Retina (tissue), 1 donor: Measurements from ENCODE around the gene RNF181.
"Not testable (repeated sequence)": the region's sequence is repeated elsewhere in the genome, so short reads cannot be mapped to it uniquely, and the experiment has no call there.

ENCODE experiments used
- DNase-seq: peaks from one replicate; pipeline ENCODE4 v3.0.0-alpha.2; 2016

The RNF181 gene

GRCh38 chr2:85577386-85578242 lies 17.9 kb upstream of the RNF181 start, which contains the start of gene VAMP8:
Gene VAMP8 (plus strand): TSS chr2:85577586. CDS start chr2:85577647, 61 bp downstream.
- DNase-seq = peak; percentile 35

- peak; percentile 62 for DNase-seq
Measured at GRCh38 chr2:85578243-85579180, 17.0 kb upstream of the RNF181 start.

- peak; percentile 37 for DNase-seq
Measured at GRCh38 chr2:85579266-85579935, 16.1 kb upstream of the RNF181 start.

- DNase-seq = no peak
Measured at GRCh38 chr2:85580206-85580605, 15.3 kb upstream of the RNF181 start.

- no peak for DNase-seq
Measured at GRCh38 chr2:85582492-85582891, 13.1 kb upstream of the RNF181 start.

GRCh38 chr2:85583667-85584353 lies 11.7 kb upstream of the RNF181 start:
- DNase-seq = no peak

- DNase-seq = peak; percentile 69
Measured at GRCh38 chr2:85584354-85584856, 11.1 kb upstream of the RNF181 start, which contains the start of gene VAMP5. Gene VAMP5 (plus strand): TSS chr2:85584431. CDS start chr2:85584491, 60 bp downstream.

- no peak for DNase-seq
Measured at GRCh38 chr2:85584857-85585780, 10.4 kb upstream of the RNF181 start.

- no peak for DNase-seq
Measured at GRCh38 chr2:85585781-85586105, 9.8 kb upstream of the RNF181 start.

GRCh38 chr2:85588236-85588635 lies 7.3 kb upstream of the RNF181 start:
- no peak for DNase-seq

- no peak for DNase-seq
Measured at GRCh38 chr2:85588645-85589044, 6.9 kb upstream of the RNF181 start.

- no peak for DNase-seq
Measured at GRCh38 chr2:85589181-85589580, 6.4 kb upstream of the RNF181 start.

GRCh38 chr2:85589982-85590791 lies 5.4 kb upstream of the RNF181 start:
- DNase-seq = no peak

GRCh38 chr2:85590950-85591349 lies 4.6 kb upstream of the RNF181 start:
- DNase-seq = no peak

GRCh38 chr2:85591563-85591962 lies 4.0 kb upstream of the RNF181 start:
- DNase-seq = no peak

- DNase-seq = not testable (repeated sequence)
Measured at GRCh38 chr2:85592299-85592698, 3.2 kb upstream of the RNF181 start.

GRCh38 chr2:85593023-85593422 lies 2.5 kb upstream of the RNF181 start:
- no peak for DNase-seq

GRCh38 chr2:85594715-85595300 lies 737 bp upstream of the RNF181 start:
- no peak for DNase-seq

GRCh38 chr2:85596026-85596333 lies 435 bp downstream of the RNF181 start:
- no peak for DNase-seq
